K562 (cell line): Measurements from ENCODE around the gene SYVN1. TPM values are rescaled to one million over a fixed set of nuclear protein-coding genes. Genes with fewer than 3 reads are reported as not detected.
A peak's percentile ranks its signal among the peaks of the same experiment; 100 is the strongest.

ENCODE experiments used
- CAMTA2 ChIP-seq: fragments of 250-450 bp; sonication (Bioruptor Pico); conservative IDR thresholded peaks from 2 replicates; pipeline ENCODE4 v1.5.1; 2022
- CCNT2 ChIP-seq: IDR thresholded peaks from 2 replicates; pipeline ENCODE4 v1.6.1; 2011; ENCODE audit warnings: borderline replicate concordance, low read depth, mild to moderate bottlenecking, moderate library complexity, mixed read lengths, low read length; ENCODE audit not compliant: insufficient read length; ENCODE audit errors: extremely low read depth
- ETS2 ChIP-seq: IDR thresholded peaks from 2 replicates; pipeline ENCODE4 v1.6.1; 2016; ENCODE audit warnings: borderline replicate concordance, missing genetic modification characterization, mild to moderate bottlenecking, moderate library complexity, missing compliant biosample characterization; ENCODE audit not compliant: poor library complexity, severe bottlenecking
- FOXO4 ChIP-seq: fragments of 450-650 bp; formaldehyde crosslinking; IDR thresholded peaks from 2 replicates; pipeline ENCODE4 v1.4.0; 2020; ENCODE audit warnings: mild to moderate bottlenecking, moderate library complexity
- FOXP1 ChIP-seq: sonication (generic); formaldehyde crosslinking; IDR thresholded peaks from 2 replicates; pipeline ENCODE4 v1.8.0; 2022; ENCODE audit warnings: mild to moderate bottlenecking, missing genetic modification reagents
- KLF6 ChIP-seq: fragments of 250-450 bp; sonication (Bioruptor Pico); IDR thresholded peaks from 2 replicates; pipeline ENCODE4 v1.4.0; 2020; ENCODE audit warnings: mild to moderate bottlenecking, moderate library complexity, borderline replicate concordance
- MBD2 ChIP-seq: sonication (generic); IDR thresholded peaks from 2 replicates; pipeline ENCODE4 v1.6.1; 2016; ENCODE audit warnings: low read depth, borderline replicate concordance
- MEF2A ChIP-seq: IDR thresholded peaks from 2 replicates; pipeline ENCODE4 v1.6.1; 2011; ENCODE audit warnings: low read depth, mild to moderate bottlenecking, low read length, moderate library complexity; ENCODE audit not compliant: control insufficient read depth
- MIER1 ChIP-seq: fragments of 450-650 bp; IDR thresholded peaks from 2 replicates; pipeline ENCODE4 v1.6.1; 2016; ENCODE audit warnings: antibody characterized with exemption, mild to moderate bottlenecking, low read depth
- MTA3 ChIP-seq: fragments of 450-650 bp; formaldehyde crosslinking; IDR thresholded peaks from 2 replicates; pipeline ENCODE4 v1.6.1; 2017; ENCODE audit warnings: mild to moderate bottlenecking, borderline replicate concordance
- NEUROD1 ChIP-seq: fragments of 150-350 bp; IDR thresholded peaks from 2 replicates; pipeline ENCODE4 v1.6.1; 2014; ENCODE audit warnings: borderline replicate concordance, low read length, low read depth; ENCODE audit not compliant: partially characterized antibody
- NFE2 ChIP-seq: IDR thresholded peaks from 2 replicates; pipeline ENCODE4 v1.6.1; 2014; ENCODE audit warnings: antibody characterized with exemption, low read depth
- PKNOX1 ChIP-seq: fragments of 450-650 bp; IDR thresholded peaks from 2 replicates; pipeline ENCODE4 v1.6.1; 2016
- RBM17 ChIP-seq: fragments of 200-400 bp; formaldehyde crosslinking; IDR thresholded peaks from 2 replicates; pipeline ENCODE4 v1.6.1; 2017; ENCODE audit warnings: low read depth, mild to moderate bottlenecking, low read length, borderline replicate concordance
- TRIM24 ChIP-seq, 2 experiments: fragments of 450-650 bp; IDR thresholded peaks; 2 replicates each; pipeline ENCODE4 v1.6.1; 2016
- ZNF77 ChIP-seq: fragments of 250-450 bp; sonication (Bioruptor Pico); IDR thresholded peaks from 2 replicates; pipeline ENCODE4 v1.5.0; 2020
- ZSCAN29 ChIP-seq: fragments of 450-650 bp; IDR thresholded peaks from 2 replicates; pipeline ENCODE4 v1.6.1; 2017
- polyA plus RNA-seq, 8 experiments: library from polyadenylated mRNA; depleted of rRNA in 4 of 8; stranded (reverse) in 5 of 8; unstranded in 3 of 8; fragments of >200 nt; fragmentation: Nextera tagmentation in 2 of 8; fragmentation: Illumina TruSeq in 1 of 8; extraction: Ambion mirVana in 2 of 8; extraction: Trizol in 1 of 8; gene quantifications; 2 replicates each; pipeline versions ENCODE4 v1.2.1 to v1.2.3, GENCODE V29; 2011 to 2014; ENCODE audit warnings: inconsistent platforms in 1 of 8, missing spikeins in 1 of 8
- total RNA-seq, 7 experiments: library from RNA; depleted of rRNA in 6 of 7; stranded (reverse); fragments of >200 nt in 6 of 7; fragmentation: Illumina TruSeq in 2 of 7; extraction: Trizol in 2 of 7; gene quantifications; 2 replicates each; pipeline versions ENCODE4 v1.2.1 to v1.2.3, GENCODE V29; 2011 to 2021; ENCODE audit warnings: low replicate concordance in 1 of 7
- TF ChIP-seq, protein P1 (sequence below), 3 experiments: fragments of 200-800 bp in 1 of 3; sonication (Bioruptor generic) in 1 of 3; sonication (generic) in 1 of 3; formaldehyde crosslinking in 1 of 3; IDR thresholded peaks; 2 replicates each; pipeline versions ENCODE4 v1.6.1 to v1.8.0; 2016 to 2022; ENCODE audit warnings: mild to moderate bottlenecking in 2 of 3, missing compliant biosample characterization in 2 of 3, missing genetic modification characterization in 2 of 3, missing genetic modification reagents in 1 of 3
- TF ChIP-seq, protein P2 (sequence below): fragments of 250-450 bp; sonication (Bioruptor Pico); IDR thresholded peaks from 2 replicates; pipeline ENCODE4 v1.4.0; 2020

Gene SYVN1
- total and polyA plus RNA-seq, 9 of the 15 experiments (the other 6 are each of a cell fraction or from before 2014, with no cell fraction given) = 0.41 to 47.4 (median 9.9) TPM

GRCh38 chr11:65170058-65170534 lies 35.8 kb upstream of the SYVN1 start, which contains the start of gene SPDYC (continued):
- no peak; the same call in 1 of the 2 replicates for TF ChIP-seq FOXP1 (CRISPR knock-in tag)
- TF ChIP-seq ZNF77 (CRISPR knock-in tag) = no peak
- no peak for TF ChIP-seq NFE2
- TF ChIP-seq ZSCAN29 = no peak
- TF ChIP-seq CCNT2 = peak; percentile 45
- TF ChIP-seq NEUROD1 = no peak
- no peak for TF ChIP-seq RBM17
- TF ChIP-seq, protein P1, sequence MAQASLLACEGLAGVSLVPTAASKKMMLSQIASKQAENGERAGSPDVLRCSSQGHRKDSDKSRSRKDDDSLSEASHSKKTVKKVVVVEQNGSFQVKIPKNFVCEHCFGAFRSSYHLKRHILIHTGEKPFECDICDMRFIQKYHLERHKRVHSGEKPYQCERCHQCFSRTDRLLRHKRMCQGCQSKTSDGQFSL (CRISPR knock-in tag; IDR thresholded peaks at IDR 0.05) = peak; percentile 57; the same call in 1 of the 2 replicates
- TF ChIP-seq, protein P1 (tag; IDR thresholded peaks at IDR 0.05) = no peak
- TF ChIP-seq FOXO4 = no peak
- TF ChIP-seq PKNOX1 = 0 out of 2 replicates have a peak, but pooled peaks have one; percentile 27
- no peak for TF ChIP-seq ETS2
- peak; percentile 67 for TF ChIP-seq MBD2
- no peak for TF ChIP-seq KLF6 (CRISPR knock-in tag)
- no peak for TF ChIP-seq TRIM24 (IDR thresholded peaks at IDR 0.05)
- TF ChIP-seq, protein P2, sequence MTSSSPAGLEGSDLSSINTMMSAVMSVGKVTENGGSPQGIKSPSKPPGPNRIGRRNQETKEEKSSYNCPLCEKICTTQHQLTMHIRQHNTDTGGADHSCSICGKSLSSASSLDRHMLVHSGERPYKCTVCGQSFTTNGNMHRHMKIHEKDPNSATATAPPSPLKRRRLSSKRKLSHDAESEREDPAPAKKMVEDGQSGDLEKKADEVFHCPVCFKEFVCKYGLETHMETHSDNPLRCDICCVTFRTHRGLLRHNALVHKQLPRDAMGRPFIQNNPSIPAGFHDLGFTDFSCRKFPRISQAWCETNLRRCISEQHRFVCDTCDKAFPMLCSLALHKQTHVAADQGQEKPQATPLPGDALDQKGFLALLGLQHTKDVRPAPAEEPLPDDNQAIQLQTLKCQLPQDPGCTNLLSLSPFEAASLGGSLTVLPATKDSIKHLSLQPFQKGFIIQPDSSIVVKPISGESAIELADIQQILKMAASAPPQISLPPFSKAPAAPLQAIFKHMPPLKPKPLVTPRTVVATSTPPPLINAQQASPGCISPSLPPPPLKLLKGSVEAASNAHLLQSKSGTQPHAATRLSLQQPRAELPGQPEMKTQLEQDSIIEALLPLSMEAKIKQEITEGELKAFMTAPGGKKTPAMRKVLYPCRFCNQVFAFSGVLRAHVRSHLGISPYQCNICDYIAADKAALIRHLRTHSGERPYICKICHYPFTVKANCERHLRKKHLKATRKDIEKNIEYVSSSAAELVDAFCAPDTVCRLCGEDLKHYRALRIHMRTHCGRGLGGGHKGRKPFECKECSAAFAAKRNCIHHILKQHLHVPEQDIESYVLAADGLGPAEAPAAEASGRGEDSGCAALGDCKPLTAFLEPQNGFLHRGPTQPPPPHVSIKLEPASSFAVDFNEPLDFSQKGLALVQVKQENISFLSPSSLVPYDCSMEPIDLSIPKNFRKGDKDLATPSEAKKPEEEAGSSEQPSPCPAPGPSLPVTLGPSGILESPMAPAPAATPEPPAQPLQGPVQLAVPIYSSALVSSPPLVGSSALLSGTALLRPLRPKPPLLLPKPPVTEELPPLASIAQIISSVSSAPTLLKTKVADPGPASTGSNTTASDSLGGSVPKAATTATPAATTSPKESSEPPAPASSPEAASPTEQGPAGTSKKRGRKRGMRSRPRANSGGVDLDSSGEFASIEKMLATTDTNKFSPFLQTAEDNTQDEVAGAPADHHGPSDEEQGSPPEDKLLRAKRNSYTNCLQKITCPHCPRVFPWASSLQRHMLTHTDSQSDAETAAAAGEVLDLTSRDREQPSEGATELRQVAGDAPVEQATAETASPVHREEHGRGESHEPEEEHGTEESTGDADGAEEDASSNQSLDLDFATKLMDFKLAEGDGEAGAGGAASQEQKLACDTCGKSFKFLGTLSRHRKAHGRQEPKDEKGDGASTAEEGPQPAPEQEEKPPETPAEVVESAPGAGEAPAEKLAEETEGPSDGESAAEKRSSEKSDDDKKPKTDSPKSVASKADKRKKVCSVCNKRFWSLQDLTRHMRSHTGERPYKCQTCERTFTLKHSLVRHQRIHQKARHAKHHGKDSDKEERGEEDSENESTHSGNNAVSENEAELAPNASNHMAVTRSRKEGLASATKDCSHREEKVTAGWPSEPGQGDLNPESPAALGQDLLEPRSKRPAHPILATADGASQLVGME = no peak
- TF ChIP-seq MIER1 = no peak
- peak; percentile 100 for TF ChIP-seq MTA3
- no peak for TF ChIP-seq MEF2A
- TF ChIP-seq CAMTA2 (CRISPR knock-in tag) = no peak
